CD4-positive, alpha-beta T cell treated with Interleukin-17A for 1 hour (primary cell): ENCODE measurements around the gene CAPN14.

Experiments
- DNase-seq: peaks from one replicate; pipeline ENCODE4 v3.0.0-alpha.2; 2020

Gene CAPN14

GRCh38 chr2:31223026-31223425, 5.7 kb upstream of the CAPN14 start:
- DNase-seq, result no peak

- no peak for DNase-seq
Observed at GRCh38 chr2:31222071-31222470, 4.8 kb upstream of the CAPN14 start.

DNA sequence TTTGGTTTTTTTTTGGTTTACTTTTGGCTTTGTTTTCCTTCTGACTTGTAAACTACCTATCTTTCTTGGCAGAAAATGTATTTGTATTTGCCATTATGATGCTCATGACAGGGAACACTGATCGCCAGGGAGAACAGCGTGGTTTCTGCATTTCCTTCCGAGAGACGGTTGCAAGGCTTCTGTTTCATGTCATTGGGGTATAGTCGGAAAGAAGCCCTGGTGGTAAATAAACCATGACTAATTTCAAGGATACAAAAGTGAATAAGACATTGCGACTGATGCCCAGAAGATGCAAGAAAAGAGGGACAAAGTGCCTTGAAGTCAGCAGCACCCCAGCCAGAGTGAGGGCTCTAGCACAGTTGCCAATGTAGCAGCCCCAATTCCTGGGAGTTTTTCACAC, 4.2 kb upstream of the CAPN14 start:
- no peak for DNase-seq

DNA sequence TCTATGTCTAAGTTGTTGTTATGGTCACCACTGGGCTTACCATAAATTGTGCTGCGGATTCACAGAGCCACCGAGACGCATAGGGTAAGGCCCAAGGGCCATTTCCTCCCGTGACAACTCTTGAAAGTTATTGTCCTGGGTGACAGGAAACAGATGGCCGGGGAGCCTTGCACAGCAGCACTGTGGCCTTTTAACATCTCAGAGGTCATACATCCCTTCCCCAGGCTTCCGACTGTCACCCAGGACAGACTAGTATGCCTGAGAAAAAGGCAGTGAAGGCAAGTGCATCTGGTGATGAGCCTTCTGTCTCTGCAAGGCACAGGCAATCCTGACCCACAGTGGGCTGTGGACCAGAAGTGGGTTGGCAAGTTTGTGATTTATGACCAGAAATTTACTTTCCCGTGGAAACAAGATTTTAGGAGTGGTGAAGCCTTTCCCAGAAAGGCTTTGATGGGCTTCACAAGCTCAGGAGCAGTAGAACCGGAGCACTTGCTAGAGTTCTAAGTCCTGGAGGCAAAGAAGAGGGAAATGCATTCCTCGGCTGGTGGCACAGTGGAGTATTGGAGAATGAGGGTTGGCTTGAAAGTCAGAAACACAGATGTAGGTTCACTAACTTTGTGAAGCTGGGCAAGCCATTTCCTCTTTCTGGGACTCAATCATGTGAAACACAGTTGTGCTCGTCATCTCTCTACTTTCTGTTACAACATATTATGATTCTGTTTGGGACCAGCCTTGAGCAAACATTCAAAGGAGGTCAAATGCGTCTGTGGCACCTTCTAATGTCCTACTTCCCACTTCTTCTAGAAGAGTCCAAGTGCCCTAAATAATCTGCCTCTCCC, 2.0 kb upstream of the CAPN14 start:
- no peak for DNase-seq

GRCh38 chr2:31216734-31217133, 581 bp downstream of the CAPN14 start:
- DNase-seq, result no peak

DNA sequence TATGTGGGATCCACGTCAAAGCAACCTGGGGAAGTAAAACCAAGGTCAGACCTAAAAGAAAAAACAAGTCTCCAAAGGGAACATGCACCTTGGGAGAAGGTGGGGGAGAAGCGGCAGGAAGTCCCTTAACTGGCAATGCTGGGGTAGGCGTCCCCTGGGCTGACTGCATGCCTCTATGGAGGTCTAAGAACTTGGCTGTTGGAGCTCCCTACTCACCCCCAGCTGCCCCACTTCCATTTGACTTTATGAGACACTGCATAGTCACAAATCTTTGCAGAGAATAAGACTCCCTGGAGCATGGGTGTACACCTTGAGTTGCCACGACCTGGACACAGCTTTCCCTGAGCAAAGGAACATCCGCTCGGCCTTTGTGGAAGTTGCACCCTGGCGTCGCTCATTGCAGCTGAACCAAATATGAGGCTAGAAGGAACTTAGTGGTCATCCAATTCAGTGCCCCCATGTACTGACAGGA, 2.8 kb downstream of the CAPN14 start:
- DNase-seq, result no peak

DNA sequence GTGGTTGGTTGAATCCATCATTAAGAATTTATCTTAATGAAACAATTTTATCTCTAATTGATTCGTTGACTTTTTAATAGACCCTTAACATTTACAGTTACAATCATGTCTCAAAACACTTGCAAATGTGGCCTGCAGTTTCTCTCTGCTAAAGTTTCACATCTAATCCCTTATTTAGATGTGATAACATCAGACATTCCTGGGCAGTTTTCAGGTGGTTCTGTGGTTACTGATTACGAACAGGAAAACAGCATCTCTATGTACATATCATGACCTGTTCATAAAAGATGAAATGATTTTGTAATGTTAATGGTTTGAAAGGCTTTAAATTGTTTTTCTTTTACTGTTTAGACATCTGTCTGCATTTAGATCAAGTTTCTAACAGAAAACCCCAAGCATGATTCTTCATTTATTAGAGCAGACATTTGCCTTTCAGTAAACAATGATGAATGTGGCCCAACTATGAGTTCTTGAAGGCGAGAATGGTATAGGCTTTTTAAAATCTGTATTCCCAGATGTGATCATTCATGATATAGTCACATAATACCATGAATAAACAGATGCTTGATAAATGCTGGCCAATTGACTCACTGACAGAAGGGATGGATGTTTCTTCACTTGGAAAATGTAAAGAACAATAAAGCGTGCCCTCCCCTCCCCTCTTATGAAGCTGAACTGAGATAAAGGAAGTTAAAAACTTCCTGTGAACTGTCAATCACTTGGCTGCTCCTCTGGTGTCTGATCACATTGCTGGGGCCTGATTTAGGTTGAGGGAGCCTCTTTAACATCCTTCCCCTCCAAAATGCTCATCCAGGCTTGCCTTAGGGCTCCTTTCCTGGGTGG, 3.5 kb downstream of the CAPN14 start:
- DNase-seq, result no peak

DNA sequence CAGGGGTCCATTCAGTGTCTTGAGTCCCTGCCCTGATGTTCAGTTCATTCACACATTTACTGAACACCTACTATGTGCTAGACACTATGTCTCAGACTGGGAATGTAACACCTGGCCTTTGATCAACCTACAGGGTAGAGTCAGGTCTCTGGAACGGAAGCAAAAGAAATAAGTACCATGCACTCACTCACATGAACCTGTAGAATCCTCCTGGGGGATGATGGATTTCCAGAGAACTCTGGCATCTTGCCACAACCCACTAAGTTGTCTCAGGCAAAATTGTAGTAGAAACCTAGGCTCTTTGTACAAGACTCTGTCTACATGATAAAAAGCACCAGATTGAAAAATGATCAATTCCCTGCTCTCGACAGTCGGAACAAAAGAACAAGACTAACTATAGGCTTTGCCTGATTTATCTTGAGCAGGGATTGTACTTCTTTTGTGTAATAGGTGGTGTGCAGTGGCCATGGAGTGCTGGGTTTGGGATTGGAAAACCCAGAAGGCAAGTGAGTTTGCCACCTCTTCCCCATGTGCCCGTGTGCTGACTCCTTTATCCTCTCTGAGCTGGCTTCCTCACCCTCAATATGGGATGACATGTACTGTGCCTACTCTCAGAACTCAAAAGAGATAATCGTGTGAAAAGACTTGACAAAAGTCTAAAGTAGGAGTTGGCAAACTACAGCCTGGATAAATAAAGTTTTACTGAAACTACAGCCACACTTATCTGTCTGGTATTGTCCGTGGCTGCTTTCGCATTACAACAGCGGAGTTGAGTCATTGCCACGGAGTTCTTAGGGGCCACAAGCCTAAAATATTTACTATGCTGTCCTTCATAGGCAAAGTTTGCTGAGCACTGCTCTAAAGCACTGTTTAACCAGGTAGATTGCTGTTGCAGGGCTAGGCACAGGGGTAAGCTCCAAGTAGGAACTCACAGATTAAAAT, 4.4 kb downstream of the CAPN14 start:
- no peak for DNase-seq

GRCh38 chr2:31208240-31208639, 9.1 kb downstream of the CAPN14 start:
- no peak for DNase-seq

GRCh38 chr2:31207790-31208189, 9.5 kb downstream of the CAPN14 start:
- DNase-seq, result no peak

DNA sequence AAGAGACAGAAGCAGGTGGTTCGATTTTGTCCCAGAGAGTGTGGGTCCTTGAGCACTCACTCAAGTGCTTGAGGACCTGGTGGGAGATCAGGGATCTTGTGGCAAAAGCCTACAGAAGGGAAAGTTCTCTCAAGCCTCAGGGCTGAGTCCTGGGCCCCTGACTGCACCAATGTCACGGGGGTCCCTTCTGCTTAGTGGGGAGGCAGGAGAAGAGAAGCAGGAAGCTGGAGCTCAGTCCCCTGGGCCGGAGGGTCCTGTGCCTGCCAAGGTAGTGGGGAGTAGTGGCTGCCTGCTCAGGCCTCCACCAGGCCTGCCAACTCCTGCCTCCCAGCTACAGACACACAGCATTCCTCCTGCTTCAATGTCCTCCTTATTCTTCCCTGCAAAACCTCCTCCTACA, 11.7 kb downstream of the CAPN14 start:
- DNase-seq, result no peak

DNA sequence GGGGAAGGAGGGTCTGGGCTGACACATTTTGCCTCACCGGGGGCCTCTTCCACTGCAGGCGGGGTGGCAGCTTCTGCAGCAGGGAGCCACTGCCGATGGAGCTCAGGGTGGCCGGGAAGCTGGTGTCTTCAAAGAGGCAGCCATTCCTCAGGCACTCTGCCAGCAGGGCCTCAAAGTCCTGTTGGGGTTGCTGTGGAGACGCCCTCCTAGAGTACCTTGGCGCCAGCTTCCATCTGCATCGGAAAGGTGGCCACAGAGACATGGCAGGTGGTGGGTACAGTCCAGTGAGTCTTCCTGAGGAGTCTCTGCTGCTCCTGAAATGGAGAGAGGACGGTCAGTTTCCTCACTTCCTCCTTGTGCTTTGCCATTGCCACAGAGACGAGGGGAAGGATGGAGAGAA, 12.1 kb downstream of the CAPN14 start:
- no peak for DNase-seq

GRCh38 chr2:31204783-31205182, 12.5 kb downstream of the CAPN14 start:
- no peak for DNase-seq

DNA sequence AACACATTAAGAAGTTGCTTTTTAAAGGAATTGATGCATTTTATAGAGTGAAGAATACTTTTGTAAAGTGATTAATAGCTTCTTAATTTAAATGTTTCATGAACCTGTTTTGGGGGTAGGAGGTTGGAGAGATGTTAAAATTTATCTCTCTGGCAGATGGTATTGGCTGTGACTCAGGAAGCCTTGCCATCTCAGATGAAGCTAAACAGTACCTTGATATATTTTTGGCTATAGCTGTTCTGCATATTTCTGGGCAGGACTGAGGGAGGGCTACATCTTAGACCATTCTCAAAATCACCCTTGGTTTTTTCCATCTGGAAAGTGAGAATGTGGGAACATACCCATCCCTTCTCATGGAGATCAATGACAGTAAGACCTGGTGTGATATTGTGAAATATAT, 13.4 kb downstream of the CAPN14 start:
- no peak for DNase-seq

DNA sequence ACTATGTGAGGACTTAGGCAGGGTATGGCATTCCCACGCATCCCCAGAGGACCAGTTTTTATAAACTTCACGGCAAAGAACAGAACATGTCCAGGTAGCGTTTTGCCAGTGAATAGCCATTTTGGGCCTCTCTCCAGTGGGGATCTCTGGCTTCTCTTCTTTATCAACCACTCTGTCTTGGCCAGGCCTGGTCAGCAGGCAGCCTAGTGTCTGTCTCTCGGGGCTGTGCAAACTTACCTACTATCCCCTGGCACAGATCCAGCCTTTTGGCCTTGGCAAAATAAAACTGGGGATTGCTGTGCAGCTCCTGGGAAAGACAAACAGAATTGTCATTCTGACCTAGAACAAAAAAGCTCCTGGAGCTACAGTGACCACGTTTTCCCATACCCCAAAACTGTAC, 14.5 kb downstream of the CAPN14 start:
- DNase-seq, result no peak

- DNase-seq, result no peak
Observed at GRCh38 chr2:31202041-31202440, 15.3 kb downstream of the CAPN14 start.

- no peak for DNase-seq
Observed at GRCh38 chr2:31200972-31201371, 16.3 kb downstream of the CAPN14 start.

DNA sequence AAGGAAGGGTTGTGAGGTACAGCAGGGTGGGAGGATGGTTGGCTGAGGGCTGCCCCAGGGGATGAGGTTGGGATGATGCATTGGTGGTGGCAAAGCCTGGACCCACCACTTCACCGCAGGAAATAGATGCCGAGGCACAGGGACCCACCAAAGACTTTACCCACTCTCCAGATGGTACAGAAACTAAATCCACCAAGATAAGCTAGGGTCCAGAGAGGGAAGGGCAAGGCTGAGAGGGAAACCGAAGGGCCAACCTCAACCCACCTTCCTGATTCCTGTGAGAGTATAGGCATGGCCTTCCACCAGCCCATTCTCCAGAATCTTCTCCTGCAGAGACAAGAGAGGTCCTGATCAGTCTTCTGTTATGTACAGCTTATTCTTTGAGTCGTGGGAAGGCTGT, 18.1 kb downstream of the CAPN14 start:
- DNase-seq, result no peak

DNA sequence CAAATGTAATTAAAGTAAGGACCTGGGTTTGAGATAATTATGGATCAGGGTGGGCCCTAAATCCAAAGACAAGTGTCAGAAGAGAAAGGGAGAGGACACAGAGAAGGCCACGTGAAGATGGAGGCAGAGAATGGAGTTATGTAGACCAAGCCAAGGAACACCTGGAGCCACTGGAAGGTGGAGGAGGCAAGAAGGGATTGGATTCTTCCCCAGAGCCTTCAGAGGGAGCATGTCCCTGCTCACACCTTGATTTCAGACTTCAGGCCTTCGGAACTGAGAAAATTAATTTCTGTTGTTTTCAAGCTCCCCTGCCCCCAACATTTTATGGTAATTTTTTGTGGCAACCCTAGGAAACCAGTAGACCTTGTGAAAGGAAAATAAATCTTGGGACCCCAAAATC, 19.6 kb downstream of the CAPN14 start:
- no peak for DNase-seq

- no peak for DNase-seq
Observed at GRCh38 chr2:31197166-31197565, 20.1 kb downstream of the CAPN14 start.

- DNase-seq, result no peak
Observed at GRCh38 chr2:31196622-31197021, 20.7 kb downstream of the CAPN14 start.

- DNase-seq, result no peak
Observed at GRCh38 chr2:31193806-31194205, 23.5 kb downstream of the CAPN14 start.

DNA sequence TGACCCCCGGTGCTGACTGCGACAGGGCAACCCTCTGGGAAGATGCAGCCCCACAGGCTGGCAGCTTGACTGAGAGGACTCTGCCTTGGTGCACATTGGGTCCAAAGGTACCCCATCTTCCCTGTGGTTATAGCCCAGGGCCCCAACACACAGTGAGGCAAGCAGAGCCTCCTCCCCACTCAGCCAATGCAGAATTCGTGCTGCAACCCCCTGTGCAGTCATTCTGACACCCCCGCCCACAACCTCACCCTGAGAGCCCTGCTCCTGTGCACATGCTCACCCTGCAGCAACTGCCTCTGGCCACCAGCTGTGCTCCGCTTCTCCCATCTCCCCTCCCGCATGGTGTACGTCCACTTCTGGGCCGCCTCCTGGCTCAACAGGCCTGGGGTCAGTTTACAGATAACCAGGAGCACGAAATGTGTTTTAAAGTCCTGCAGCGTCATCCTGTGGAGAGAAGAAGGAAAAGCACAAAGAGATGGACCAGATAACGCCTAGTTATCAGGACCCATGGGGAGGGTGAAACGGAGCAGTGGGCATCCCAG, 24.4 kb downstream of the CAPN14 start:
- DNase-seq, result no peak
